ENCODE measurements around the gene IFFO2.

IFFO2 gene

GRCh38 chr1:18962855-18963737, 6.6 kb upstream of the IFFO2 start:
- no peak for DNase-seq (ENCODE audit: insufficient read length, low spot score)
- FAIRE-seq: no peak
- TF ChIP-seq POLR2A (IDR thresholded peaks at IDR 0.05; ENCODE audit: low read depth, low read length): no peak

DNA sequence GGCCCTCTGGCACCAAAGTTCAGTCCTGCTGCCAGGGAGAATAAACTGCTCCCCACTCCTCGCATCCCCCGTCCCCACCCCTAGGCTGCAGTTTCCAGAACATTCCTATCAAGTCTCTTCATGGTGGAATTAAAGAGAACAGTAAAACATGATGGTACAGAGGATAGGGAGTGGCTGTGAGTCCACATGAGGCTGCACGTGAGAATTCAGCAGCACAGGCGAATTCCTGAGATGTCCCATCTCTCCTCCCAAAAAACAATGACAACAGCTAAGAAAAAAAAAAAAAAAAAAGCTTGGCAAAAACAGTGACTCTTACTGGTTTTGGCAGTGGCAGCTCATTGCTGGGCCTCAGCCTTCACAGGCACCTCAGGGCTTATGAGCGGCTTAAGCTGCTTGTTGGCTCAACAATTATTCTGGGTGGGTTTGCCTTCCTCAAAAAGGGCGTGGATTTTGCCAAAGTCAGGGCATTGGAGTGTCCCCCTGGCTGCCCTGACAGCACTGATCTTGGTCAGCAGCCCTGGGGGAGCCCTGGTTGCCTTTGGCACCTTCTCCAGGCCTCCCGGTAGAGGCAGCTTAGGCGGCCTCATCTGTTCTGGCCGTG, 5.7 kb upstream of the IFFO2 start:
- DNase-seq (ENCODE audit: insufficient read length, low spot score): no peak
- FAIRE-seq: no peak
- TF ChIP-seq POLR2A (IDR thresholded peaks at IDR 0.05; ENCODE audit: low read depth, low read length): no peak

GRCh38 chr1:18960821-18961220, 4.3 kb upstream of the IFFO2 start:
- no peak for TF ChIP-seq POLR2A (IDR thresholded peaks at IDR 0.05; ENCODE audit: low read depth, low read length)
- FAIRE-seq: no peak
- no peak for DNase-seq (ENCODE audit: insufficient read length, low spot score)

DNA sequence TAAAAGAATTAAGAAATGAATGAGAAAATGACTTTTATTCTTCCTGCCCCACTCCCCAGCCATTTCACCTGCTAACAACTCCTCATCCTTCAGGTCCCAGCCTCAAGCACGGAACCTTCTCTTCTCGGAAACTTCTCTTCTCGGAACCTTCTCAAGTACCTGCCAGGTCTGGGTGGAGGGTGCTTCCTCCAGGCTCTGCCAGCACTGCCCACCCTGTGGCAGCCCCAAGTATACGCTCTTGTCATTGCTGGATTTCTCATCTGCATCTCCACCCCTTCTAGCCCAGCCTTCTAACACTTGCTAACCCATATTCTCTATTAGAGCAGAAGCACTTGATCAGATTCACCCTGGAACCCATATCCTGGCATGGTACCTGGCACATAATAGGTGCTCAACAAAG, 3.9 kb upstream of the IFFO2 start:
- no peak for FAIRE-seq
- TF ChIP-seq POLR2A (IDR thresholded peaks at IDR 0.05; ENCODE audit: low read depth, low read length): no peak
- no peak for DNase-seq (ENCODE audit: insufficient read length, low spot score)

DNA sequence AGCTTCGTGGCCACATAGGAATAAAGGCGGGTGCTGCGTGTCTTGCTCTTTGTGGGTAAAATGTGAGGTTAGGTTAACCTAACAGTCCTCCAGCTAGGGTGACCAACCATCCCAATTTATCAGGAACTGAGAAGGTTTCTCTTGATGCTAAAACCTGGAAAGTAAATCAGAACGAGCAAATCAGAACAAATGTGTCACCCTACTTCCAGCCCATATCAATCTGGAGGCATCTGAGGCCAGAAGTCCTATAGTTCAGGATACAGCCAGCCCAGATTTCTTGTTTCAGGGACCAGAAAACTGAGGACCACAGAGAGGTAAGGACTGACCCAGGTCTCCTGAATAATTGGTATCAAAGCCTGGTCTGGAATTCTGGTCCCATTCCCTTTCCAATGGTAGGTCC, 3.1 kb upstream of the IFFO2 start:
- TF ChIP-seq POLR2A (IDR thresholded peaks at IDR 0.05; ENCODE audit: low read depth, low read length): no peak
- no peak for FAIRE-seq
- DNase-seq (ENCODE audit: insufficient read length, low spot score): no peak

DNA sequence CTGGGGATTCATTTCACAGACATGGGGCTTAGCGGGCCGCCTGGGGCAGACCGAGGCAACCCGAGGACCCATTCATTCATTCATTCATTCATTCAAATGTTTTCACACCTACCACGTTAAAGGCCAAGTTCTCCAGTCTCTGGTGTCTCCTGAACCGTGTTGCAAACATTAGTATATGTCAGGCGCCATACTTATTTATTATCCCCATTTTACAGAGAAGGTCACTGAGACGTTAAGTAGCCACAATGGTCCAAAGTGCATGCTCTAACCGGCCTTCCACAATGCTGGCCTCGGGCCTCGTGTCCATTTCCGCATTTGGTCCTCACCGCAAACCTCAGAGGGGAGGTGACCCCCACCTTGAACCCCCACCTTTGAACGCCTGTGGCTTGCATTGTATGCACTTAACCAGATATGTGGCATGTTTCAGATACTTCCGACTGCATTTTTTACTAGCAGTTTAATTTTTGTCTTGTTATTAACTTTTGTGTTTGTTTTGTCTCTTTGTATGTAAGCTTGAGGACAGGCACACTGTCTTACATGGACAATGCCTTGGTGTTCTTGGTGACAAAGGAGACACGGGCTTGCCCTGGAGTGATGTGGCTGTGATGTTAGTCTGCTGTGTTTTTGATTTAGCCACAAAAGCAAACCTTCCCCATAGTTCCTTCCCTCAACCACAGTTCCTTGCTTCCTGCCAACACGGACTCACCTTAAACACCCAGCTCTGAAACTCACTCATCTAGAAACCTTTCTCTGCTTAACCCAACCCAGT, 1.2 kb upstream of the IFFO2 start:
- DNase-seq (ENCODE audit: insufficient read length, low spot score): no peak
- FAIRE-seq: no peak
- TF ChIP-seq POLR2A (IDR thresholded peaks at IDR 0.05; ENCODE audit: low read depth, low read length): no peak

- DNase-seq (ENCODE audit: insufficient read length, low spot score) (no peak), FAIRE-seq (no peak)
- TF ChIP-seq POLR2A (IDR thresholded peaks at IDR 0.05; ENCODE audit: low read depth, low read length): no peak
These were observed 653 bp upstream of the IFFO2 start for GRCh38 chr1:18957136-18957521.

GRCh38 chr1:18955441-18956192, 859 bp downstream of the IFFO2 start:
- TF ChIP-seq POLR2A (IDR thresholded peaks at IDR 0.05; ENCODE audit: low read depth, low read length): no peak
- DNase-seq (ENCODE audit: insufficient read length, low spot score) (no peak), FAIRE-seq (no peak)

- FAIRE-seq: no peak
- DNase-seq (ENCODE audit: insufficient read length, low spot score): no peak
- TF ChIP-seq POLR2A (IDR thresholded peaks at IDR 0.05; ENCODE audit: low read depth, low read length): no peak
These were observed 1.4 kb downstream of the IFFO2 start for GRCh38 chr1:18955131-18955440.

GRCh38 chr1:18954270-18955071, 2.0 kb downstream of the IFFO2 start:
- no peak for TF ChIP-seq POLR2A (IDR thresholded peaks at IDR 0.05; ENCODE audit: low read depth, low read length)
- FAIRE-seq (no peak), DNase-seq (ENCODE audit: insufficient read length, low spot score) (no peak)

DNA sequence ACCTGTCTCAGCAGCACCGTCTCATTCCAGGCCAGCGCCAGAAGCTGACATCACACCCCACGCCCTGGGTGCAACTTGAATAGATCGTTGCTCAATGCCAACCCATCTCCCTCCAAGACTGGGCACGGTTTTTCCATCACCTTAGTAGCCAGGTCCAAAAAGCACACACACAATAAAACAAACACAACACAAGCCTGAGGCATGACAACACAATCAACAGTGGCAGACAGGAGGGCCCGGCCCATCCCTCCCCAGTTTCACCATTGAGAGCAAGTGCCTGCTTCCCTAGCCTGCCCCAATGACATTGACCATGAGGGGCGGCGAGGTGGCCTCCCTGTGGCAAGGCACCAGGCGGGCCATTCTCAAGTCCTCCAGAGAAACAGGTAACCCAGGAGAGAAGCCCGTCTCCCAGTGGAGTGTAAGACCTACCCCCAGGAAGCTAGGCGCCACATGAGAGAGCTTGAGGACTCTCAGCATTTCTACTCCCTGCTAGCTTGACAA, 2.7 kb downstream of the IFFO2 start:
- TF ChIP-seq POLR2A (IDR thresholded peaks at IDR 0.05; ENCODE audit: low read depth, low read length): no peak
- DNase-seq (ENCODE audit: insufficient read length, low spot score): no peak
- no peak for FAIRE-seq

DNA sequence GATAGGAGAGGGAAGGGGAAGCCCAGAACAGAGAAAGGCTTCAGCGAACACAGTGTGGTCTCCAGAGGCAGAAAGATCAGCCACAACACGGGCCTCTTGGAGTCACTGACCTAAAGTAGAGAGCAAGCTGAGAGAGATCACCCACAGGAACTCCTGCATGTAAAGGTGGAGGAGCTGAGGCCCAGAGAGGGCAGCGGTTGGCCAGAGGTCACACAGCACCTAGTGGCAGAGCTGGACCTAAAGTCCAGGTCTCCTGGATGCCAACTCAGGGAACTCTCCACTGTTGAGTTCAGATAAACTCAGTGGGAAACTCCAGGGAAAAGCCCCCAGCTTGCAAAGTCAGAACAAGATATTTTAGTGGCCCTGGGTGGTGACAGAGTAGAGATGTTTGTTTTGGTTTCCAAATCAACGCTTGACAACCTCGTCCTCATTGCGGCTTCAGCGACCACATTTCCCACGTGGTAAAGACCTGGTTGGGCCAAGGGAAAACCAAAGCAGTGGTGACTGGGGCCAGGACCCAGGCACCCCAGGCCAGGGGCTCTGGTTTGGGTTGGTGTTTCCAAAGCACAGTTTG, 4.6 kb downstream of the IFFO2 start:
- TF ChIP-seq POLR2A (IDR thresholded peaks at IDR 0.05; ENCODE audit: low read depth, low read length): no peak
- no peak for DNase-seq (ENCODE audit: insufficient read length, low spot score)
- no peak for FAIRE-seq

- TF ChIP-seq POLR2A (IDR thresholded peaks at IDR 0.05; ENCODE audit: low read depth, low read length): no peak
- no peak for FAIRE-seq
- DNase-seq (ENCODE audit: insufficient read length, low spot score): no peak
These were observed 5.1 kb downstream of the IFFO2 start for GRCh38 chr1:18951416-18951815.

Data from H54 (cell line).